NB4 (cell line): ENCODE results near the gene CERS1.

Experiments used
- DNase-seq: peaks from one replicate; pipeline ENCODE4 v3.0.0; 2010; ENCODE audit warnings: low read depth
- H3K4me3 ChIP-seq: one replicate; pipeline ENCODE4 v1.5.1; 2011; ENCODE audit warnings: mild to moderate bottlenecking, low read depth, low read length, moderate library complexity
- MYC ChIP-seq: IDR thresholded peaks from 2 replicates; pipeline ENCODE4 v1.6.1; 2011; ENCODE audit warnings: low read depth, low read length
- POLR2A ChIP-seq: IDR thresholded peaks from 2 replicates; pipeline ENCODE4 v1.6.1; 2011; ENCODE audit warnings: mild to moderate bottlenecking; ENCODE audit not compliant: insufficient read length; ENCODE audit errors: extremely low read depth
- TF ChIP-seq, protein P1 (sequence below): IDR thresholded peaks from 2 replicates; pipeline ENCODE4 v1.6.1; 2011; ENCODE audit warnings: low read depth, low read length
- TF ChIP-seq, protein P2 (sequence below): IDR thresholded peaks from one replicate; pipeline ENCODE4 v1.5.1; 2012; ENCODE audit warnings: low read depth, low read length

CERS1 gene

DNA sequence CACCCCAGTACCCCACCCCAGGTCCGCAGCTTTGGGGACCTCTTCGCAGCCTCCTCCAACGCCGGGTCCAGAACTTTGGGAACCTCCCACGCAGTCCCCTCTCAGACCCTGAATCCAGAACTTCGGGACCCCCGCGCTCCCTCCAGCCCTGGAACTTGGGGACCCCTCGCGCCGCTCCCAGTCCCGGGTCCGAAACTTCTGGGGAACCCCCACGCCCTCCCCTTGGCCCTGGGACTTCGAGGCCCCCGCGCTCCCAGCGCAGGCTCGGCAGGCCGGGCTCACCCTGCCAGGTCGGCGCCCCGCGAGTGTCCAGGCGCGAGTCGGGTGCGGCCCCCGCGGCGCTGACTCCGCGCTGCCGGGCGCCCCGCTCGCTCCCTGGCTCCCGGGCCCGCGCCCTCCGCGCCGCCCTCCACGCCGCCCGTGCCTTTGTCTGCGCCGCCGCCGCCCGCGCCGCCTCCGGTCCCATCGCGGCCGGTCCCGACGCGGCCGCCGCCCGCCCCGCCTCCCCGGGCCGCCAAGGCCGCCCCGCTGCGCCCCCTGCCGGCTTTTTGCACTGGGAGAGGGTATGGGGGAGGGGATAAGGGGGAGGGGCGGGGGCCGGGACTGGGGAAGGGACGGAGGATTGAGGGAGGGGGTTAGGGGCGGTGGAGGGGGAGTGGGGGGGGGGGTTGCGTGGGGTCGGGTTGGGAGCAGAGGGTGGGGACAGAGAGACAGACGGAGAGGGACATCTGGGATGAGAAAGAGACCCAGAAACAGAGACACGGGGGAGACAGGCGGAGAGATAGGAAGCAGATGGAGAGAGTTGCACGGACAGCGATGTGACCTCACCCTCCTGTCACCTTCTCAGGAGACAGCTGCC is 45.0 kb upstream of the CERS1 start, which contains the start of gene HOMER3:
HOMER3 (minus strand) TSS at position 449 of the 859 bp plus-strand sequence. CDS start 2,235 bp downstream, outside the sequence.
- peak within 1 kb of the TSS; percentile 86 for H3K4me3 ChIP-seq
- peak; percentile 20 for TF ChIP-seq POLR2A
- TF ChIP-seq, protein P1, sequence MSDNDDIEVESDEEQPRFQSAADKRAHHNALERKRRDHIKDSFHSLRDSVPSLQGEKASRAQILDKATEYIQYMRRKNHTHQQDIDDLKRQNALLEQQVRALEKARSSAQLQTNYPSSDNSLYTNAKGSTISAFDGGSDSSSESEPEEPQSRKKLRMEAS: no peak
- DNase-seq: peak; percentile 74

DNA sequence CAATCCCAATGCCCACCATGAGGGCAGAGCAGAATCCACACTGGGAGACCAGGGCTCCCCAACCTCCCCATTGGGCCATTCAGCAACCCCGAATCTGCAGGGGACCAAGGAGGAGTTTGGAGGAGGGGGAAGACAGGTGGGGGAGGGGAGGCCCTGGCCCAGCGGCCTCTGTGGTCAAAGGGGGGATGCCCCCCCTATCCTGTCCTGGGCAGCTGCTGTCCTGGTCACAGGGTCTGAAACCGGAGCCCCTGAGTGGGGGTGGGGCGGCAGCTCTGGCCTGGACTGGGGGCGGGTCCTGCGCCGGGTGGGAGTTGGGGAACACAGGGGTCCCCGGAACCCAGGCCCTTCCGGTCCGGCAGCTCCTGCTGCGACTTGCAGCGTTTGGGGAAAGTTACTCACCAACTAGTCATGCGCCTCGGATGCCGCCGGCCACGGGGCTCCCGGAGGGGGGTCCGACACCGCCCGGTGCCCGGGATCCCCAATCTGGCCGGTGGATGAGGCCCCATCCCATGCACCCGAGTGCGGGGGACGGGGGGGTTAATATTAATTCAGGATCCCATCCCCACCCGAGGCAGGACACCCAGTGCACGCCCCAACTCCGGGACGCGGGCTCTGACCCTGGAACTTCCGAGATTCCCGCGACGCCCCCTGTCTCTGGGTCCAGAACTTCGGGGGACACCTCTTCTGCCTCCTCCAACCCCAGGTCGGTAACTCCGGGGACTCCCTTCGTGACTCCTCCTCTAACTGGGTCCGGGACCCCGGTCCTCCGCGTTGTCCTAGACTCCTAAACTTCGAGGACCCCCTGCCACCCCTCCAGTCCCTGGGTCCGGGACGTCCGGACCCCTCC is 44.2 kb upstream of the CERS1 start:
- peak; percentile 83 for DNase-seq
- TF ChIP-seq, protein P2, sequence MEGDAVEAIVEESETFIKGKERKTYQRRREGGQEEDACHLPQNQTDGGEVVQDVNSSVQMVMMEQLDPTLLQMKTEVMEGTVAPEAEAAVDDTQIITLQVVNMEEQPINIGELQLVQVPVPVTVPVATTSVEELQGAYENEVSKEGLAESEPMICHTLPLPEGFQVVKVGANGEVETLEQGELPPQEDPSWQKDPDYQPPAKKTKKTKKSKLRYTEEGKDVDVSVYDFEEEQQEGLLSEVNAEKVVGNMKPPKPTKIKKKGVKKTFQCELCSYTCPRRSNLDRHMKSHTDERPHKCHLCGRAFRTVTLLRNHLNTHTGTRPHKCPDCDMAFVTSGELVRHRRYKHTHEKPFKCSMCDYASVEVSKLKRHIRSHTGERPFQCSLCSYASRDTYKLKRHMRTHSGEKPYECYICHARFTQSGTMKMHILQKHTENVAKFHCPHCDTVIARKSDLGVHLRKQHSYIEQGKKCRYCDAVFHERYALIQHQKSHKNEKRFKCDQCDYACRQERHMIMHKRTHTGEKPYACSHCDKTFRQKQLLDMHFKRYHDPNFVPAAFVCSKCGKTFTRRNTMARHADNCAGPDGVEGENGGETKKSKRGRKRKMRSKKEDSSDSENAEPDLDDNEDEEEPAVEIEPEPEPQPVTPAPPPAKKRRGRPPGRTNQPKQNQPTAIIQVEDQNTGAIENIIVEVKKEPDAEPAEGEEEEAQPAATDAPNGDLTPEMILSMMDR: no peak
- TF ChIP-seq MYC: peak; percentile 49; the same call in 1 of the 2 replicates
- TF ChIP-seq POLR2A: peak; percentile 54
- TF ChIP-seq, protein P1: no peak
- H3K4me3 ChIP-seq: peak overlapping the region; percentile 86

DNA sequence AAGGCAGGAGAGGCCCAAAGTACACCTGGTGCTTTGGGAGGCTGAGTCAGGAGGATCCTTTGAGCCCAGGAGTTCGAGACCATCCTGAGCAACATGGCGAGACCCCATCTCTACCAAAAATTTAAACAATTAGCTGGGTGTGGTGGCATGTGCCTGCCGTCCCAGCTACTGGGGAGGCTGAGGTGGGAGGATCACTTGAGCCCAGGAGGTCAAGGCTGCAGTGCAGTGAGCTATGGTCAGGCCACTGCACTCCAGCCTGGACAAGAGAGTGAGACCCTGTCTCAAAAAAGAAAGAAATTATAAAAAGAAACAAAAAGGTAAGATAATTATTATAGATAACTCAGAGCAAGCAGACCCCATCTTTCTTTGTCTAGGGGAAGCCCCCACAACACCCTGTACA is 43.2 kb upstream of the CERS1 start:
- peak overlapping the region; percentile 86 for H3K4me3 ChIP-seq
- TF ChIP-seq POLR2A: no peak
- no peak for TF ChIP-seq MYC
- TF ChIP-seq, protein P1: no peak
- TF ChIP-seq, protein P2: no peak
- no peak for DNase-seq

DNA sequence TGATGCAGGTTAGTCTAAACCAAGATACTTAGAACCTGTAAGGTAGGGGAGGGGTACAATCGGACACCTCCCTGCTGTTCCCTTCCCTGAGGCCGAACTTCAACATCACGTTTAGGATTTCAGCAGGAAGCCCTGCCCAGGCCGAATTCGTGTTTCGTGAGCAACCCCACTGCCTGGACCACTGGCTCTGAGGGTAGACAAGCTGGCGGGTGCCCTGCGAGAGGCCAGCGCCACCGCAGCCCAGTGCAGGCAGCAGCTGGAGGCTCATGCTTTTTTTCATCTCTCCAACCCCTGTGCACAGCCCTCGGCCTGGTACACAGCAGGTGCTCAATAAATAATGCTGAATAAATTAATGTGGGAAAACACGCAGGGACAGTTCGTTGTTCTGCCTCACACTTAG is 37.3 kb upstream of the CERS1 start:
- no peak for DNase-seq
- TF ChIP-seq, protein P1: no peak
- TF ChIP-seq, protein P2: no peak
- no peak for TF ChIP-seq MYC
- no peak overlapping the region for H3K4me3 ChIP-seq

DNA sequence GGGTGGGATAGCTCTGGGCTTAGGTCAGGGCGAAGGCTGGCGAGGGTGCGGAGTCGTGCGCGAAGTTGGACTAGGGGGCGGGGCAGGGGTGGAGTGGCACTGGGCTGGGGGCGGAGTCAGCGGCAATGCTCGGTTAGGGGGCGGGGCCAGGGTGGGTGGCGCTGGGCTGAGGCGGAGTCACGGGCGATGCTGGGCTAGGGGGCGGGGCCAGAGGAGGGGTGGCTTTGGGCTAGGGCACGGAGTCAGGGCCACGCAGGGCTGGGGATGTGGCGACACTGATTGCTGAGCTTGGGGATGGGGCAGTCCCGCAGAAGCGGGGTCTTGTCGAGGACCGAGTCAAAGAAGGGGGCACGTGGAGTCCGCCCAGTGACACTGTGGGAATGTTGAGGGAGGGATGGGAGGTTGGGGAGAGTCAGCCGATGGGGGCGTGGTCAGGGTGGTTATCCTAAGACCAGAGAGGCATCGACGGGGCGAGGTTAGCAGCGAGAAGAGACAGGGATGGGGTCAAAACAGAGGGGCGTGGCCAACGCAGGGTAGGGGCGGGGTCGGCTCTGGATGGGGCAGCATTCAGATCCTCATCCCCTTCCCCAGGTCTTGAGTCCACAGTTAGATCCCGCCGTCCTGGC is 36.4 kb upstream of the CERS1 start:
- TF ChIP-seq, protein P1: no peak
- TF ChIP-seq, protein P2: no peak
- TF ChIP-seq POLR2A: no peak
- no peak for TF ChIP-seq MYC
- DNase-seq: peak; percentile 49
- no peak overlapping the region for H3K4me3 ChIP-seq
